HK-2 (cell line): ENCODE data around the gene ESRRB.
A peak's percentile ranks its signal among the peaks of the same experiment; 100 is the strongest.

ENCODE experiments used
- DNase-seq: peaks from one replicate; pipeline ENCODE4 v3.0.0-alpha.2; 2018; ENCODE audit not compliant: unreplicated experiment

The ESRRB gene

GRCh38 chr14:76375947-76376404 lies at the start of gene ESRRB:
ESRRB (plus strand) TSS chr14:76376137; CDS start chr14:76376402, 265 bp downstream.
- DNase-seq, result no peak

DNA sequence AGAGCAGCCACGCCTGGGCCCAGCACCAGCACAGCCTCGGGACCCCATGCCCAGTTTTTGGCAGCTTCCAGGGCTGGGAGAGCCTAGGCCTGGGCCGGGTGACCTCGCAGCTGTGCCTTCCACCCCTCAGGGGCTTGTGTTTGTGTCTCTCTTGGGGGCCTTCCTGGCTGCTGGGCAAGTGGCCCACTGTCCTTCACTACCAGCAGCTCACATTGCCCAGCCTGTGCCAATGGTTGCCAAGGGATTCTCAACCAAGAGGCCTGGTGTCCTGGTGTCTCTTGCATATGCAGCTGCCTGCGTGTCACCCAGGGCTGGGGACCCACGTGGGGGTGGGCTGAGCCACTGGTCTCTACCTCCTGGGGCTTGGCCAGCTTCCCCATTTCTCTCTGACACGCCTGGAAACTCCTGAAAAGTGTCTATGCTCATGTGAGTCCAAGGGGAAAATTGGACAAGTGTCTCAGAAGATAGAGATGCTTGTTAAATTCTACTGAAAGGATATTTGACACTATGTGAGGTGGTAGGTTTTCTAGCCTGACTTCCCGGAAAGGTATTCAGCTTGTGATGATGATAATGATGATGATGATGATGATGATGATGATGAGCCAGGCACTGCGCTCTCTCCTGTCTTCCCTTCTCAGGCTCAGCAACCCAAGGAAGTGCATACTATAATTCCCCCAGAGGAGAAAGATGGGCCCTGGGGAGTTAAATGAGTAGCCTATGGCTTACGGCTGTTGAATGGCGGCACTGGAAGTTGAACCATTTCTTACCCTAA lies 48.8 kb upstream of the ESRRB start:
- no peak for DNase-seq

- no peak for DNase-seq
Measured at GRCh38 chr14:76328457-76329137, 47.3 kb upstream of the ESRRB start.

DNA sequence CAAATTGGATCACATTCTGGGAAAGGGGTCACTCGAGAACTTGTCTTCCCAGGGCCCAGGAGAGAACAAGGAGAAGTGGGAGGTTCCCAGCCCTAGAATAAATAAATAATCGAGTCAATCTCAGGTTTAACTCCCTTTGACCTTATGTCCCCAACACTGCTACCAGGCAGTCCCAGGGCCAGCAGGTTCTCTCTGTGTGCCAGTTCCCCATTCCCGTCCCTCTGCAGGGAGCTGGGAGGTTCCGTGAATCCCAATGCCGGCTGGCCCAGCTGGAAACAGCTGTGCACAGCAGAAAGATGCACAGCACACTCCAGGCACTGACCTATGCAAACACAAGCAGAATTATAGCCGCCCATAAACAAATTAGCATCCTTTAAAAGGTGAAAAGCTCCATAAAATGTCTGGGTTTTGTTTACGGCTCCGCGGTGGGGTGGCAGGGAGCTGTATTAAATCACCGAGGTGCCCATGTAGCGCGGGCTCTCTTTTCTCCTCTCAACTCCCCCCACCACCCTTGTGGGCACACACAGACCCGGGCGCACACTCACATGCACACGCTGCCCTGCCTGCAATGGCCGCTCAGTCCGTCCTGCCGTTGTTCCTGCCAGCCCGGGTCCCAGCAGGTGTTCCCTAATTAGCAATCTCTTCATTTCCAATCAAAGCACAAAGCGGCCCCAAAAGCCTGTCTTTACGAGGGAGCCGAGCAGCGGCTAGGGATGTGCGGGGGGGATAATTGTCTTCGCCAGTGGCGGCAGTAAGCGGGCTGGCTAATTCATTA lies 46.6 kb upstream of the ESRRB start:
- DNase-seq, result no peak

- no peak for DNase-seq
Measured at GRCh38 chr14:76329951-76330350, 46.0 kb upstream of the ESRRB start.

- no peak for DNase-seq
Measured at GRCh38 chr14:76330411-76331327, 45.3 kb upstream of the ESRRB start.

- no peak for DNase-seq
Measured at GRCh38 chr14:76331328-76332011, 44.5 kb upstream of the ESRRB start.

DNA sequence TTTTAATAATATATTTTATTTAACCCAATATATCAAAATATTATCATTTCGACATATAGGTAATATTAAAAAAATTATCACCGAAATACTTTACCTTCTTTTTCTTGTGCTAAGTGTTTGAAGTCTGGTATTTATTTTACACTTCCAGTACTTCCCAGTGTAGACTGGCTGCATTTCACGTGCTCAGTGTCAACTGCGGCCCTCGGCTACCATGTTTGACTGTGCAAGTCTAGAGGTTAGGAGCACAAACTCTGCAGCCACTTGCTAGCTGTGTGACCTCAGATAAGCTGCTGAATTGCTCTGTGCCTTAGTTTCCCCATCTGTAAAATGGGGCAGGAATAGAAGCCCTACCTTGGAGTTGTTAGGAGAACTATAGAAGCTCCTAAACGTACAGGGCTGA lies 42.3 kb upstream of the ESRRB start:
- no peak for DNase-seq

- no peak for DNase-seq
Measured at GRCh38 chr14:76334316-76334715, 41.6 kb upstream of the ESRRB start.

DNA sequence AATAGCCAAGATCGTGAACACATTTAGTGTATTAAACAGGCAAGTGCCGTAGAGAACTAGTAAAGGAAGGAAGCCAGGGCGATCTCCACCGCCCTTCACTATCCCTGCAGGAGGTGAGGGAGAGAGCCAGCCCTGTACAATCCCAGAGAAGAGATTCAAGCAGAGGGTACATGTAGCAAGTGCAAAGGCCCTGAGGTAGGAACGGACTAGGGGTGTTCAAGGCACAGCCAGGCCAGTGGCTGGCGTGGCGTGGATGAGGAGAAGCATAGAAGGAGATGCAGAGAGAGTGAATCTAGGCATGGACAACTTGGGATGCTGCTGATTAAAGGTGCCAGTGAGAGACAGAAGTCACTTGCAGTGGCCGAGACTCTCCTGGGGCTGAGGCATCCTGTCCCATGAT lies 39.1 kb upstream of the ESRRB start:
- no peak for DNase-seq

GRCh38 chr14:76337635-76338545 lies 38.0 kb upstream of the ESRRB start:
- no peak for DNase-seq

DNA sequence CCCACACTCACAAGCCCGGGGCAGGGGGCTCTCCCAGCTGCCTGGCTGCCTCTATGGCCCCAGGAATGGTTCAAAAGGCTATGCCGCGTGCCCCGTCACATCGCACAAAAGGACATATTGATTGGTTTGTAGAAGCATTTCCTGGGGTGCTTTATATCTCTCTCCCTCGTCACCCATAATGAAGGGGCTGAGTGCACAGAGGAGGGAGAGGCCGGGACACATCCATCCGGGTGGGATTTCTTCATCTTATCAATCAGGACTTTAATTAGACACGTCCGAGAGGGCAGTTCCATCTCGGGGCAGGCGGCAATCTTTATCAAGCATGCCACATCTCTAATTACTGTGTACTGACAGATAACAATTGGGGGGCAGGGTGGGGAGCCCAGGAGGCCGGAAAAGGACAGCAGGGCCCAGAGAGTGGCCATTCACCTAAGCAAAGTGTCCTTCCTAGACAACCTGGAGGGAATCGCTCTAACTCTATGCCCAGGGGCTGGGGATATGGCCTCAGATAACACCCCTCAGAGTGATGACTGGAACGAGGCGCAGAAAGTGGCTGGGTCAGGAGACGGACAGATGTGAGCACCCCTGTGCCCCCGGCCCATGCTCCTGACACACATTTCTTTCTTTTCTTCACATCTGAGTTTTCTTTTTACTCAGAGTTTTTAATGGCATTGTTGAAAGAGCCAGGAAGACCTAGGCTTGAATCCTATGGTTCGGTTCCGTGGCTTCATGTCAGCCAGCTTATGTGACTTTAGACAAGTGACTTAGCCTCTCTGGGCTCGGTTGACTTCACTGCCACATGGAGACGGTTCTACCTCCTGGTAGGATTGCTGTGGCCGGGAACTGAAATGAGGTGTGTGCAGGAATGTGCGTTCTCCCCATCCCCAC lies 36.0 kb upstream of the ESRRB start:
- no peak for DNase-seq

DNA sequence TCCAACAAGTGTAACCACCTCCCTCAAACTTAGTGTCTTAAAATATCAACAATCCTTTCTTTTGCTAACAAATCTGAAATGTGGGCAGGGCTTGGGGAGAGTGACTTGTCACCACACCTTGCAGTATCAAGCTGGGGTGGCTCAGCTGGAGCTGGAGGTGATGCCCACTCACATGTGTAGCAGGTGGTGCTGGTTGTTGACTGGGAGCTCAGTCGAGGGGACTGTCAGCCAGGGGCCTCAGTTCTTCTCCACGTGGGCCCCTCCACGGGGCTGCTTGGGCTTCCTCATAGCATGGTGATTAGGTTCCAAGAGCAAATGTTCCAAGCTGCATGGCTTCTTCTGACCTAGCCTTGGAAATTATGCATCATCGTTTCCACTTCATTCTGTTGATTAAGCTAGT lies 32.6 kb upstream of the ESRRB start:
- no peak for DNase-seq

GRCh38 chr14:76346391-76347160 lies 29.4 kb upstream of the ESRRB start:
- no peak for DNase-seq

DNA sequence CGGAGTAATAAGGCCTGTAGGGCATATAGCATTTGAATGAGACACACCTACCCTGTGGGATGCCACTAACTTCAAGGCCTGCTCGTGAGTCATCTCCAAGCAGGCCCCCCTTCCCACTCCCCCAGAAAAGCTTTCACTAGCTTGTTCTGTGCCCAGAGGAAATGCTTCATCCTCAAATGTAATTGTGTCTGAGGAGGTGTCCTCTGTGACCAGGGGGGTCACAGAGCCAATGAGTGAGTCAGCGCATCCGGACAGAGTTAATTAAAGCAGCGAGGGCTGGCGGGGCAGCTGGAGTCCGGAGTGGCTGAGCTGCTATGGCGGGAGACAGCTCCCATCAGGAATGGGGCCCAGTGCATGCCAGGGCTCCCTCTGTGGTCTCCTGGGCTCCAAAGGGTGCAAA lies 27.0 kb upstream of the ESRRB start:
- peak; percentile 7 for DNase-seq

GRCh38 chr14:76349993-76350392 lies 25.9 kb upstream of the ESRRB start:
- DNase-seq, result no peak

- DNase-seq, result no peak
Measured at GRCh38 chr14:76350671-76351070, 25.3 kb upstream of the ESRRB start.

DNA sequence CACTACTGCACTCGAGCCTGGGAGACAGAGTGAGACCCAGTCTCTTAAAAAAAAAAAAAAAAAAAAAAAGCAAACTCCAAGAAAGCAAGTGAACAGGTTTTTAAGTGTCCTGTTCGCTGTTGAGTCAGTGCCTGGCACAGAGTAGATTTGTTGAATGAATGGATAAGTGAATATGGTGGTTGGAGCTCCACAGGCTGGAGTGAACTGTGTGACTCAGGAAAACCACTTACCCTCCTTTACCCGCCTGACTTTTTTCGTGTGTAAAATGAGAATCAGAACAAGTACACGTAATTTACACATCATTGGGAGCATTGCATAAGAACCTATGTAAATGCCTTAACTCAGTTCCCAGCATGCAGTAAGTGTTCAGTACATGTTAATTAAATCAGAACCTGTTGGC lies 24.0 kb upstream of the ESRRB start:
- no peak for DNase-seq
